Stimulated activated CD8-positive, alpha-beta memory T cell treated with anti-CD3 and anti-CD28 coated beads, Interleukin-2, amount 100 ng/mL, for 1 hour (primary cell): ENCODE results near the gene CALCOCO2.
"Not testable (repeated sequence)": the region's sequence is repeated elsewhere in the genome, so short reads cannot be mapped to it uniquely, and the experiment has no call there.

Source experiments
- DNase-seq, 2 donors: peaks; one replicate each; pipeline ENCODE4 v3.0.0-alpha.2; 2020; ENCODE audit warnings: low read depth in 2 of 2

Gene CALCOCO2, protein sequence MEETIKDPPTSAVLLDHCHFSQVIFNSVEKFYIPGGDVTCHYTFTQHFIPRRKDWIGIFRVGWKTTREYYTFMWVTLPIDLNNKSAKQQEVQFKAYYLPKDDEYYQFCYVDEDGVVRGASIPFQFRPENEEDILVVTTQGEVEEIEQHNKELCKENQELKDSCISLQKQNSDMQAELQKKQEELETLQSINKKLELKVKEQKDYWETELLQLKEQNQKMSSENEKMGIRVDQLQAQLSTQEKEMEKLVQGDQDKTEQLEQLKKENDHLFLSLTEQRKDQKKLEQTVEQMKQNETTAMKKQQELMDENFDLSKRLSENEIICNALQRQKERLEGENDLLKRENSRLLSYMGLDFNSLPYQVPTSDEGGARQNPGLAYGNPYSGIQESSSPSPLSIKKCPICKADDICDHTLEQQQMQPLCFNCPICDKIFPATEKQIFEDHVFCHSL

DNA sequence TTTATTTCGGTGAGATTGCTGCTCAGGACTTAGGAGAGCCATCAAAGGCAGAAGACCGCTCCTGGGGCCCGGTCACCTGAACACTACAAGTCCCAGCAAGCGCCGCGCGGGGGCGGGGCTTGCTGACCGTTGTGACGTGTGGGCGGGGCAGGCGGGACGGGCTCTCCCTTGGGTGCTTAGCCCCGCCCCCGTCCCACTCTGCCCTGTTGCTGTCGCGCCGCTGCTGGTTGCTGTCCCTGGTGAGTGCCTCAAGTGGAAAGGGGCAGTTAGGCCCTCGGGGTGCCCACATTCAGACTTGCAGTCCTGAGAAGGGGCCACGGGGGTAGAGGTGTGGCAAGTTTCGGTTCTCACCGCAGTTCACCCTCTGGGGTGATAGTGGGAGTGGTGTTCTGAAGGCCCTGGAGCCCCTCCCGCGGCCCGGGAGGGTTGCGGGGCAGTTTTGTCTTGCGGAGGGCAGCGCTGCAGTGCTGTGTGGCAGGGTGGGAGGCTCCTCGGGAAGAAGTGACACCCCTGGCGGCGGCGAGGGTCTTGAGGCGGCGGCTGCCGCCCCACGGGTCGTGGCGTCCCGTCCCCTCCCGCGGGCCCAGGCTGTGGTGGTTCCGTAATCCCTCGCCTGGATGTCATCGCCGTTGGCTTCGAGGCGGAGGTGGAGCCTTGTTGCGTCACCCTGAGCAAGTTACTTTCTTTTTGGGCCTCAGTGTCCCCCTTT, at the start of gene CALCOCO2:
Gene CALCOCO2, plus strand, starts transcription at position 196 of the 709 bp plus-strand sequence. CDS start 10,673 bp downstream, outside the sequence.
- DNase-seq, result peak; percentile 66 to 80

DNA sequence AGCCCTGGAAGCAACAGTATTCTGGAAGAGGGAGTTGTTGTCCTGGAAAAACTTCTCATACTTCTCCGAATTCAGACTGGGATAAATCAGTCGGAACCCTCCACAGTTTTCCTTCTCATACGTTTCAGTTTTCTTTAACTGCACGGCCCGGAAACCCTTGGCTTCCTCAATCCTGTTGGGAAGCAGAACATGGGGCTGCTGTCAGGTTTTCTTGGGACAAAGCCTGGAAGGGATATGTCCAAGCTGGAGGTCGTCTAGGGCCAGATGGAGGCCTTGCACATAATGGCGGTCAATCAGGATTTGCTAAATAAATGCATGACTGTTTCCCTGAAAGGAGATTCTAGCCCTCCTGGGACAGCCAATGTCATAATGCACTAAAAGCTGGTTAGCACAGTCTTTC, 43.0 kb upstream of the CALCOCO2 start:
- no peak for DNase-seq

DNA sequence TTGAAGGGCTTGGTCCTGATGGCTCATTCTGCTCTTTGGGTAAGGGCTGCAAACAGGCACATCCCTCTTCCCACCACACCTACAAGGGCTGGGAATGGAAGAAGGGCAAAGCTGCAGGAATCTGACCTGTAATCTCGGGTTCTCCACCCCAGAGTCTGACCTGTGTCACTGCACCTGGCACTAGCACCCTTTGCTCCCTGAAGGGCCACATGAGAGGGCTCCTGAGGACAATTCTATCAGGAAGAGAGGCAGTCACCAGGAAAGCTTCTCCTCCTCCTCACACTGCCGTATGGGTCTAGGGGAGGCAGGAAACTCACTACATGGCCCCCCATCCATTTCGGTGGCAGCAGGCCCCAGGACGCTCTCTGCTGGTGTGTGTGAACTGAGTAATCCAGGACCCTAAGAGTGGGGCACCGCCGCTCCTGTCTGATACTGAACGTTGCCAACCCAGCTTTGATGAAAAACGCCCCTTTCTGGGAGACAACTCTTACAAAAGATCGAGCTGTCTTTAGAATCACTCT, 40.2 kb upstream of the CALCOCO2 start:
- DNase-seq, result no peak

DNA sequence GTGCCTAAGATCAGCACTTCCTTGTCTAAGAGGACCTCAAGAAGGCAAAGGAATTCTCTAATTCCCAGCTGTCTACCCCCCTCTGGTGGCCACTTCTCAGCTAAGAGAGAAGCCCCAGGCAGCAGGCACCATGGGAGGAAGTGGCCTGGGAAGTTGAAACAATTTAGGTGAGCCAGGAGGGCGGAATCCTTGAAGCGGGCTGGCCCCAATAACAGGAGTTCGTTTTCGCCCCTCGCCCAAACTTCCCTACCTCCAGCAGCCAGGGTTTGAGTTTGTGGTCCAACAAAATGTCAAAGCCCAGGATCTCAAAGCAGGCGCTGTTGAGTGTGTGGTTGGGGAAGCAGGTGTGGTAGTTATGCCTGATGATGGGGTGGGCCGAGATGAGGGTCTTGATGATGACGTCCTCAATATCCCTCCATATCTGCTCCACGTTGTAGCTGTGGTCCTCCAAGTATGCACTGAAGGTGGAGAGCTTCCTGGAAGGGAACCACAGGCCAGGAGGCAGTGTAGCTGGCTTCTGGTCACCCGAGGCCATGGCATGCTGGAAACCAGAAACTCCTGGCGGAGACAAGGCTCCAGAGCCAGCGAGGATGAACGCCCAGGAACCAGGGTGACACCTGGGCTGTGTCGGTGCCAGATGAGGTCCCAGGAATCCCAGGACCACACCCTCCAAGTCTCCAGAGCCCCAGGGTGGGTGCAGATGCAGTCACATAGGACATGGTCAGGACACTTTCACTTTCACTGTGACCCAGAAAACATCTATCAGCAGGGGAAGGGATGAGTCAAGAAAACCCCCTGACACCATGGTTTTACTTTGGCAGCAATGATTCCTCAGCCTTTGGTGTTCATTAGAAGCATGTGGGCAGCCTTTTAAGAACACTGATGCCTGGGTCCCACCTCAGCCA, 39.5 kb upstream of the CALCOCO2 start:
- DNase-seq, result no peak

DNA sequence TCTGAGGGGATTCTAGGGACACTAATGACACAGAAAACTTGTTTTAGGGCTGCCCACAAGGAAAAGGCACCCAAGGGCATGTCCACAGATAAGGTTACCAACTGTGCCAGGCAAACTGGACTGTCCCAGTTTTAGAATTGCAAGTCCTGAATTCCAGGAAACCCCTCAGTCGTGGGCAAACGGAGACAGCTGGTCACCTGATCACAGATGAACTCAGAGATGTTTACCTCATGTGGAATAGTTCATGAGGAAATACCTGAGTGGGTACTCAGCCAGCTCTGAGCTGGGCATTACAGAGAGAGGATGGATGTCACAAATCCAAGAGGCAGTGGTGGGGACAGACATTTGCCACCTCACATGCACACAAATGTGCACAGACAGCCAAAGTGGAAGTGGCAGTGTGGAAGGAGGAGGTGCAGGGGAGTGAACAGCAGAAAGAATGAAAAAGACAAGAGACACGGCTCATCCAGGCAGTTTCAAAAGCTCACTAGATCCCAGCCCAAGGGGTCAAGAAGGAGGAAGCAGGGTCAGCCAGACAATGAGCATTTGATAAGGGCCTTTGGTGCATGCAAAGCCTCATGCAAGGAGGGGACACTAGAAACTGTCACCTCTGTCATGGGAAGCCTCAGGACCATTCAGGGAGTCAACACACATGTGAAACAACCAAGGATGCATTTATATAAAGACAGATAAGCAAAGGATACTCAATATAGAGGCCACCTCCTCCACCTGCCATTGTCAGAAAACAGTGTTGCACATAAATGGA, 38.6 kb upstream of the CALCOCO2 start:
- DNase-seq, result no peak

DNA sequence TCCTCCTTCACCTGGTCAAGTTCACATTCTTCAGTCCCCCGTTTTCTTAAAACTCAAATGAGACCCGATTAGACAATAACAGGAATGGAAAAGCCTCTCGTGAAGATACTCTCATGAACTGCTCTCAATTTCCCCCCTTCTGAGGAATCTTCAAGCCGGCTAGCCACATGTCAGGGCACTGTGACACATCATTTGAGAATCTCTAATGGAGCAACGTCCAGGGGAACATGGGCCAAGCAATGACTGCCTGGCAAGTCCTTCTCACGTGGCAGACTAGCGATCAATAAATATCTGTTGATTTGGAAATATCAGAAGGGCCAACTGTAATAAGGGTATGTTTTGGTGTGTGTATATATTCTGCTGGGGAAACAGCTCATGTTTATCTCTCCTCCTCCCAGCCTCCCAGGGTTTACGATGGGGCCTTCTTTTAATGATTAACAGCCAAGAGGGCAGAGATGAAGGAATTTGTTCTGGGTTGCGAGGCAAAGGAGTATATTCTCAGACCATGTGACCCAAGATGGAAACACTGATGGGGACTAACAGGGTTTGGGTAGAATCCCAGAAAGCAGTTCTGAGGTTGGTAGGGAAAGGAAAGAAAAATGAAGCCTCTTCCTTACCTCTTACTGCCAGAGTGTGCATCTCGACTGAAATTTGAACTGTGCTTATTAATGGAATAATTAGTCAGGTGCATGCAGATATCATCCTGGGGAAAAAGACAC, 35.2 kb upstream of the CALCOCO2 start:
- no peak for DNase-seq

DNA sequence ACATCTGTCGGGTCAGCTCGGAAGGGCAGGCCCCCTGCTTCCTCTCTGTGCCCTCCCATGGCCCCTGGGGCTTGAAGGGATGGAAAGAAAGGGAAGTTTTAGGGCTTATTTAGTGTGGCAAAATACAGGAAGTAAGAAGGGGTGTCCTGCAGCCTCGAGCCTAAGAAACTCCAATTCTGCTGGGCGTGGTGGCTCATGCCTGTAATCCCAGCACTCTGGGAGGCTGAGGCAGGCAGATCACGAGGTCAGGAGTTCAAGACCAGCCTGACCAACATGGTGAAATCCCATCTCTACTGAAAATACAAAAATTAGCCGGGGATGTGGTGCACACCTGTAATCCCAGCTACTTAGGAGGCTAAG, 34.7 kb upstream of the CALCOCO2 start:
- not testable (repeated sequence) for DNase-seq

DNA sequence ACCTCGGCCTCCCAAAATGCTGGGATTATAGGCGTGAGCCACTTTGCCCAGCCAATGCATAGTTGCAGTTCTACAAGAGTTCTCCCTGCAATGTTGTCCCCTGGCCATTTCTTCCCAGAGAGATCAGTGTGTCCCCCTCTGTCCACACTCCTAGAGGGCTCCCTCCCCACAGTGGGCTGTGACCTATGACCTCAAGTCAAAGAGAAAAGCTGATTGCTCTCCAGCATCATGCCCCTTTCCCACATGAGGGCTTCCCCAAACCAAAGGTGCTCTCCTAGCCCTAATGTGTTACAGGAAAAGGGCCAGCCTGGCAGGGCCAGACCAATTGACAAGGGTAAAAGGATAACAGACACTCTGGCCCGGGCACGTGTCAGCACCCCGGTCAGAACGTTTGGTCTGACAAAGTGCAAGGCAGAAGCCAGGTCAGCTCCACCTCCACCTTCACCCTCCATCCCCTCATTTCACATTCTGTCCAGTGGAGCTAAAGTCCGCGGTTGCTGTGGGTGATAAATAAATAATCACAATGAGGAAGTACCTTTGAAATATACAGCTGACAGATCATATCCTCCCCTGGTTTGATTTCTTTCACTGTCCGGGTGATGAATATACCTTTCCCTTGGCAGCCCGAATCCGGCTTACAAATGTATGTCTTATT, 31.6 kb upstream of the CALCOCO2 start:
- DNase-seq, result no peak

DNA sequence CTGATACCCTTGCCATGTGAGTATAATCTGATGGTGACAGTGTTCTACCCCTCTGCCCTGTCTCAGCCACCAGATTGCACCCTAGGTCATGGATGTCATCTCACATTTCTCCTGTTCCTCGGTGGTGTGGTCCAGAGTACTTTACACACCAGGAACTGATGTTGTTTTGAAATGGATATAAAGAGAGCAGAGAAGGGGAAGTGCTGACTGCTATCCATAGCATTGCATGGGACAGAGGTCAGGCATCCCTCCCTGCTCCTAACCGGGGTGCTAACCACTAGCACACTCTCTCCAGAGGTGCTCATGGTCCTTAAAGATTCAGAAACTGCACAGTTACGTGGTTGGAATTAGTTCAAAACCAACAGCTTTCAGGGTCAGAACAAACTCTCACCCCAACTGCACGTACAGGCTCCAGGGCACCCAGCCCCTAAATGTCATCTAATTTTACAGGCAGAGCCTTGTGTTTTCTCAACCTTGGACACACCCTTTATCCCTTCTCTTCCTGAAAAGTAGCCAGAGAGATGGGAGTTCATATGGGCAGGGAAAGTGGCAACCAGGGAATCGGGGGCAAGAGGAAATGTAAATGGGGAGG, 30.1 kb upstream of the CALCOCO2 start:
- no peak for DNase-seq

DNA sequence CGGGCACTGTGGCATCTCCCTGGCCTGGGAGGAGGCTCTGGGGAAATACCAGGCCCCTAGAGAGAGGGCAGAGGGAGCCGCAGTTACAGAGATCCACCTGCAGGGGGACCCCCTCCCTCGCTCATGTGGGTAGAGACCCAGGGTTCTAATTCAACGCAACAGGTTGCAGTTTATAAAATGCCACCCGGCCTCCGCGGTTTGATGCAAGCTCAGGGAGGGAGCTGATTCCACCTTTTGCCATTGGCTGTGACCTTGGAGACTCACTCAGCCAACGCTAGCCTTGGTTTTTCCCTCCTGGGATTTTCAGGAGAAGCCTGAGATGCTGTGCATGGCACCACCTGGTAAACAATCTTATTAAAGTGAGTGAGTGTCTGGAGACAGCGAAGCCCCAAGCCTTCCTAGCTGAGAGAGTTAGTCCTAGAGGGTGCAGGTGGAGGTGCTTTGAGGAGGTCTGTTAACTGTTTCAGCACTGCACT, 25.9 kb upstream of the CALCOCO2 start:
- peak; percentile 23 to 51 for DNase-seq

DNA sequence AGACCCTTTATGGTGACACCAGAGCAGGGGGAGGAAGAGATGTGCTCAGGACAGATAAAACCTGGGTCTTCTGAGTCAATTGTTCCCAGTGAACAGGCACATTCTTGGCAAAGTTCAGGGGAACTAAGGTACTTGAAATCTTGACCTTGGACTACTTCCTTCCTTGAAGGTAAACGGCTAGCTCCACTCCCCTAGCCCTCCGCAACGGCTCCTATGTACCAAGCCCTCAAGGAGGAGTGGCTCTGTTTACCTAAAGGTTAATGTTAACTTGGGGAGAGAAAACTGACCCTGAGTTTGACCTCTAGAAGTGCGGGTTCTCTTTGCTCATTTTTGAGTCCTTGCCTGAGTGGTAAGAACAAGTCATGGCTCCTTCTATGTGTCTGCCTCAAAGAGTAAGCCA, 21.7 kb upstream of the CALCOCO2 start:
- no peak for DNase-seq

DNA sequence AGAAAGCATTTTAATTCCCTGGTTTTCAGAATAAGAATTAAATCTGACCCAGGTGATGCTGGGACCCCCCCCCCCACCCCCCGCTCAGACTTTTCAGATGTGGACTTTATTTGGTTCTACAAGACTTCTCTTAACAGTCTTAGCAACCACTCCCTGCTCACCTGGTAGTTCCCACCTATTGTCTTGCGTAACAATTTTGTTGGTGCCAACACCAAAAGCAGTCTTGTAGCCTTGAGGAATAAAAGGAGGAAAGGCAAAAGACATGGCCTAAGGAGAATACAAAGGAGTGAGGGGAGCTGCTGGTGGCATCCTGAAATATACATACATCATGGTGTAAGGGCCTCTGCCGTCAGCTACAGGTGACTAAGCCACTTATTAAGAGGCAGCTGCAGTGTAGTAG, 18.8 kb upstream of the CALCOCO2 start:
- no peak for DNase-seq

DNA sequence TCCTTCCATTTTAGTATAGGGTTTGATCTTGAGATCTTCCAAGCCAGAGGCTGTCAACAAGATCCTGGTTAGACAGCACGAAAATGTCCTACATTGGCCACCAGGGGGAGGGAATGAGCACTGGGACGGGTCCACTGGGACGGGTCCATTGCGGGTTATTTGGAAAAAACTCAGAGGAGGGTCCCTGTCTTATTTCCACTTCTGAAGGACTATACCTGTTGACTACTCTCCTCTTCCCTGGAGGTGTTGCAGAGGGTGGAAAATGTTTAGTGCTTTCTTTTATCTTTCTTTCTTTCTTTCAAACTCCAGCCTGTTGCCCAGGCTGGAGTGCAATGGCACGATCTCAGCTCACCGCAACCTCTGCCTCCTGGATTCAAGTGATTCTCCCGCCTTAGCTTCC, 16.3 kb upstream of the CALCOCO2 start:
- peak in 1 of 2 donors; percentile 37 for DNase-seq

DNA sequence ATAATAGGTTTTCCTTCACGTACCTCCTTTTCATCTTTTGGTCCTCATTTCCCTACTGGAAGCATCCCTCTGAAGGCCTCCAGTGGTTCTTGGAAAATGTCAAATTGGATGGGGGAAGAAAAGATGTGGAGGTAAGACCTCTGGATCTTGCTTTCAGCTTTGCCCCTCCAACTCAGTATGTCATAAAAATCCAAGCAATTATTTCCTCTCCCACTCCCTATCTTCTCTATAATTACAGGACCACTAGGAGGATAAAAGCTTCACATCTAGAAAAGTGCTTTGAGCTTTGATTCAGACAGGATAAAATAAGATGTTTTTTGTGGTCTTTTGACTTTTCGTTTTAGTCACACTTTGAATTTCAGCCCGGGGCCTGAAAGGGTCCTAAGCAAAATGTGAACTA, 15.5 kb upstream of the CALCOCO2 start:
- DNase-seq, result no peak

DNA sequence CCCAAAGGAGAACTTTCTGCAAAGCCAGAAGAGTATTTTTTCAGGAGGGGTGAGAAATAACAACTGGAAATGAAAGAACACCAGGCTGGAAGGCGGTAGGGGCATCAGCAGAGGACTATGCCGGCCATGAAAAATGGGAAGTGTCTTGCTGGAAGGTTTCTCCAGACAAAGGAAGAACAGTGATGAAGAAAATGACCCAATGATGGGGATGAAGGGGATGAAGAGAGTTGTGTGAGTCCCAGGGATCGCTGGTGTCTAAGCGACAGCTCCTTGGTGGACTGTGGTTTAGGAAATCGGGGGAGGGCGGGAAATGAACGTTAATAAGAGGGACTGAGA, 14.4 kb upstream of the CALCOCO2 start:
- no peak for DNase-seq

DNA sequence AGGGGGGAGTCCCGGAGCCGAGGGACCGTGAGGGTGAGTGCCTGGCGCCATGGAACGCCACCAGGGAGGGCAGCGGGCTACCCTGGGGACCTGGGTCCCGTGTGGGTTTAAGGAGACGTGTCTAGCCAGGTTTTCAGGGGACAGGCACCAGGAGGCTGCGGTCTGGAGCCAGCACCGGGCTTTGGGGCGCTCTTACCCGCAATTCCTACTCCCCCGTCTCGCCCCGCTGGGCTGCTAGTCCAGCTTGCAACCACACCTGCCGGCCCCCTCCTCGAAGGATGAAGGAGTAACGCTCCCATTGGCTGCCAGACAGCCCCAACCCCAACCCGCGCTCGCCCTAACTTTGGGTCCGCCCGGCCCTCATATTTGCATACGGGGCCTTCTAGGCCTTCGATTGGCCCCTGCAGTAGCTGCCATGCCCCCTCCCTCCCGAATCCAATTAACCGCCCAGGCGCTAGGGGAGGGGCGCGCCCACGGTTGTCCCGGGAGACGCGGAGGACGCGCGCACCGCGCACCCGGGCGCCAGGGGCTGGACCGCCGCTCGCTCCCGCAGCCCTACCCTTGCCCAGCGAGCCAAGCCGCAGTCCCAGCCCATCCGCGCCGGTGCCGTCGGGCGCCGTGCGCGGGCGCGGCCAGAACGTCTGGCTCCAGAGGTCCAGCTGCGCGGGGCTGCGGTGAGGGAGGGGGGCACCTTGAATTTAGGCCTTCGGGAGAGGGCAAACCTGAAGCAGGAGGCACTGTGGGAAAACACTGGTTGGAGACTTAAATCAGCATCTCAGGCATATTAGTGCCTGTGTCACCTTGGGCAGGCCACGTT, 13.9 kb upstream of the CALCOCO2 start, which contains the start of gene TTLL6:
Gene TTLL6, minus strand, starts transcription at position 456 of the 817 bp plus-strand sequence. Its CDS starts 157 bp downstream, at position 299.
- peak; percentile 38 to 49 for DNase-seq

DNA sequence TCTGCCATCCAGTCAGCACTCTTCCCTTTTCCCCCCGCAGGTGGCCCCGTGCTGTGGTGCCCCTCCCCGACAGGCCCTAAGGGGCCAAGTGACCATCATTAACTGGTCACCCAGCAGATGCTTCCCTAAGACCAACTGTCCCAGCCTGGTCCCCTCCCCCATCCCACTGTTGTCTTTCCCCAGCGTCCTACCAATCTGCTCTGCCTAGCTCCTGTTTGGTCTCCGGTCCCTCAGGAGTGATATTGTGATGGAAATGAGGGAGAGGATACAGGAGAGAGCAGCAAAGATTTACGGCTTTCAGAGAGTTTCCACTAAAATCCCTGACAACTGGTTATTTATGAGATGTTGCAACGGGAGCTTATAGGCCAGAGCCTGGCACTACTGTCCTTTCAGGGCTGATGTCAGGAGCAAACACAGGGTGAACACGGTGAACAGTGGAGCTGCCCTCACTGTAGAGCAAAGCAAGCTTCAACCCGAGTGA, 12.4 kb upstream of the CALCOCO2 start:
- no peak for DNase-seq

DNA sequence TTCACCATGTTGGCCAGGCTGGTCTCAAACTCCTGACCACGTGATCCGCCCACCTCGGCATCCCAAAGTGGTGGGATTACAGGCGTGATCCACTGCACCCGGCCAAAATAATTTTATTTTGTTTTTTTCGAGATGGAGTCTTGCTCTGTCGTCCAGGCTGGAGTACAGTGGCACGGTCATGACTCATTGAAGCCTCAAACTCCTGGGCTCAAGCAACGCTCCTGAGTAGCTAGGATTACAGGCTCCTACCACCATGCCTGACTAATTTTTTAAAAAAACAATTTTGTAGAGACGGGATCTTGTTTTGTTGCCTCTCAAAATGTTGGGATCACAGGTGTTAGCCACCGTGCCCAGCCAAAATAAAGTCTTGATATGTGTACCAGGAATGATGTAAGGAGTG, 11.4 kb upstream of the CALCOCO2 start:
- DNase-seq, result no peak
